ENCODE measurements around the gene ATG10.
"Not testable (repeated sequence)": the region's sequence is repeated elsewhere in the genome, so short reads cannot be mapped to it uniquely, and the experiment has no call there.

ATG10 gene

GRCh38 chr5:82139837-82140236 lies 168.0 kb downstream of the ATG10 start:
- not testable (repeated sequence) for DNase-seq

GRCh38 chr5:82142217-82142841 lies 170.5 kb downstream of the ATG10 start:
- no peak for DNase-seq

- no peak for DNase-seq
Measured at GRCh38 chr5:82142928-82143577, 171.2 kb downstream of the ATG10 start.

- peak; percentile 56 for DNase-seq
Measured at GRCh38 chr5:82147860-82148573, 176.2 kb downstream of the ATG10 start.

- no peak for DNase-seq
Measured at GRCh38 chr5:82149434-82149833, 177.6 kb downstream of the ATG10 start.

GRCh38 chr5:82150559-82150958 lies 178.7 kb downstream of the ATG10 start:
- no peak for DNase-seq

- no peak for DNase-seq
Measured at GRCh38 chr5:82151204-82151603, 179.4 kb downstream of the ATG10 start.

GRCh38 chr5:82151662-82152061 lies 179.8 kb downstream of the ATG10 start:
- DNase-seq, result peak; percentile 33

GRCh38 chr5:82152978-82153481 lies 181.2 kb downstream of the ATG10 start:
- DNase-seq, result no peak

GRCh38 chr5:82154776-82155175 lies 183.0 kb downstream of the ATG10 start:
- DNase-seq, result no peak

- DNase-seq, result no peak
Measured at GRCh38 chr5:82155305-82155704, 183.5 kb downstream of the ATG10 start.

GRCh38 chr5:82156874-82157273 lies 185.1 kb downstream of the ATG10 start:
- DNase-seq, result no peak

- peak; percentile 77 for DNase-seq
Measured at GRCh38 chr5:82158755-82159413, 187.1 kb downstream of the ATG10 start.

- DNase-seq, result peak; percentile 60
Measured at GRCh38 chr5:82160948-82161347, 189.1 kb downstream of the ATG10 start.

GRCh38 chr5:82162573-82162972 lies 190.8 kb downstream of the ATG10 start:
- no peak for DNase-seq

GRCh38 chr5:82163452-82164175 lies 191.8 kb downstream of the ATG10 start:
- peak; percentile 29 for DNase-seq

- peak; percentile 86 for DNase-seq
Measured at GRCh38 chr5:82164176-82164976, 192.6 kb downstream of the ATG10 start.

GRCh38 chr5:82164977-82165713 lies 193.3 kb downstream of the ATG10 start:
- peak; percentile 77 for DNase-seq

- peak; percentile 90 for DNase-seq
Measured at GRCh38 chr5:82165740-82166530, 194.1 kb downstream of the ATG10 start.

GRCh38 chr5:82167372-82167935 lies 195.6 kb downstream of the ATG10 start:
- DNase-seq, result no peak
